ENCODE results near the gene DNAH2.

DNAH2 gene, protein sequence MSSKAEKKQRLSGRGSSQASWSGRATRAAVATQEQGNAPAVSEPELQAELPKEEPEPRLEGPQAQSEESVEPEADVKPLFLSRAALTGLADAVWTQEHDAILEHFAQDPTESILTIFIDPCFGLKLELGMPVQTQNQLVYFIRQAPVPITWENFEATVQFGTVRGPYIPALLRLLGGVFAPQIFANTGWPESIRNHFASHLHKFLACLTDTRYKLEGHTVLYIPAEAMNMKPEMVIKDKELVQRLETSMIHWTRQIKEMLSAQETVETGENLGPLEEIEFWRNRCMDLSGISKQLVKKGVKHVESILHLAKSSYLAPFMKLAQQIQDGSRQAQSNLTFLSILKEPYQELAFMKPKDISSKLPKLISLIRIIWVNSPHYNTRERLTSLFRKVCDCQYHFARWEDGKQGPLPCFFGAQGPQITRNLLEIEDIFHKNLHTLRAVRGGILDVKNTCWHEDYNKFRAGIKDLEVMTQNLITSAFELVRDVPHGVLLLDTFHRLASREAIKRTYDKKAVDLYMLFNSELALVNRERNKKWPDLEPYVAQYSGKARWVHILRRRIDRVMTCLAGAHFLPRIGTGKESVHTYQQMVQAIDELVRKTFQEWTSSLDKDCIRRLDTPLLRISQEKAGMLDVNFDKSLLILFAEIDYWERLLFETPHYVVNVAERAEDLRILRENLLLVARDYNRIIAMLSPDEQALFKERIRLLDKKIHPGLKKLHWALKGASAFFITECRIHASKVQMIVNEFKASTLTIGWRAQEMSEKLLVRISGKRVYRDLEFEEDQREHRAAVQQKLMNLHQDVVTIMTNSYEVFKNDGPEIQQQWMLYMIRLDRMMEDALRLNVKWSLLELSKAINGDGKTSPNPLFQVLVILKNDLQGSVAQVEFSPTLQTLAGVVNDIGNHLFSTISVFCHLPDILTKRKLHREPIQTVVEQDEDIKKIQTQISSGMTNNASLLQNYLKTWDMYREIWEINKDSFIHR (N-terminal part only)

DNA sequence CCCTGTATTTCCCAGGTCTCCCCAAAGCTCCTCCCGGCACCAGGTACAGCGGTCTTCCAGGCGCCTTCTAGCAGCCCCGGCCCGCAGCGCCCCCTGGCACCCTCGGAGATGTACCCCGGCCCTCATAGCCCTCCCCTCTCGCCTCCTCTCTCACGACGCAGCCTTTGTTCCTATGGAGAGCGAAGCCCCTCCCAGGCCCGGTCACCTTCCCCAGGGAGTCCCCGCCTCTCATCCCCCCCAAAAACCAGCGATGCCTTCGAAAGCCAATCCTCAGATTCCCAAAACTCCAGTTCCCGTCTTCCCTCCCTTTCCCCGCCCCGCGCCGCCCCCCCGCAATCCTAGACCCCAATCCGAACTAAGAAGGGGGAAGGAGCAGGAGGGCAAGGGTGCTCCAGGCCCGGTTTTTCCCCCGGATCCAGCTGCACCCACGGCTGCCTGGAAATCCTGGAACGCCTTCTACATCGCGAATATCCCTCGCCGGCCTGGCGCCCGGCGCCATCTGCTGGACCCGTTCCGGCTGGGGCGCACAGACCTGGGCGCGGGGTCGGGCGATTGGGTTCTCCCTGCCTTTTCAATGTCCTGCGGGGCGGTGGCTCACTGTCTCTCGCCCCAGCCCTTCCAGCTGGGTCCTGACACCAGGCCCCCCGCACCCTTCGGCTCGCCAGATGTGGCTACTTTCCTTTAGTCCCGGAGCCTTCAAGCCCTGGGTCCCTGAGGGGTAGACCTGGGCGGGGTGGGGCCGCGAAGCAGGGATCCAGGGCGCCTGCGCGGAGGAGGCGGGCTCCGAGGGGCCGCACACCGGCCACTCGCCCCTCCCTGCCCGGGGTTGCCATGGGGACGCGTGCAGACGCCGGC is at the start of gene DNAH2:
DNAH2 (plus strand) TSS at position 844 of the 855 bp plus-strand sequence. CDS start 1,991 bp downstream, outside the sequence.
- peak; percentile 81 for DNase-seq (ENCODE audit: low read depth, low spot score)

- no peak for DNase-seq (ENCODE audit: low read depth, low spot score)
Observed at GRCh38 chr17:7668482-7668881, 49.1 kb upstream of the DNAH2 start.

- no peak for DNase-seq (ENCODE audit: low read depth, low spot score)
Observed at GRCh38 chr17:7673239-7673638, 44.3 kb upstream of the DNAH2 start.

DNA sequence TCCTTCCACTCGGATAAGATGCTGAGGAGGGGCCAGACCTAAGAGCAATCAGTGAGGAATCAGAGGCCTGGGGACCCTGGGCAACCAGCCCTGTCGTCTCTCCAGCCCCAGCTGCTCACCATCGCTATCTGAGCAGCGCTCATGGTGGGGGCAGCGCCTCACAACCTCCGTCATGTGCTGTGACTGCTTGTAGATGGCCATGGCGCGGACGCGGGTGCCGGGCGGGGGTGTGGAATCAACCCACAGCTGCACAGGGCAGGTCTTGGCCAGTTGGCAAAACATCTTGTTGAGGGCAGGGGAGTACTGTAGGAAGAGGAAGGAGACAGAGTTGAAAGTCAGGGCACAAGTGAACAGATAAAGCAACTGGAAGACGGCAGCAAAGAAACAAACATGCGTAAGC is 42.6 kb upstream of the DNAH2 start:
- no peak for DNase-seq (ENCODE audit: low read depth, low spot score)

DNA sequence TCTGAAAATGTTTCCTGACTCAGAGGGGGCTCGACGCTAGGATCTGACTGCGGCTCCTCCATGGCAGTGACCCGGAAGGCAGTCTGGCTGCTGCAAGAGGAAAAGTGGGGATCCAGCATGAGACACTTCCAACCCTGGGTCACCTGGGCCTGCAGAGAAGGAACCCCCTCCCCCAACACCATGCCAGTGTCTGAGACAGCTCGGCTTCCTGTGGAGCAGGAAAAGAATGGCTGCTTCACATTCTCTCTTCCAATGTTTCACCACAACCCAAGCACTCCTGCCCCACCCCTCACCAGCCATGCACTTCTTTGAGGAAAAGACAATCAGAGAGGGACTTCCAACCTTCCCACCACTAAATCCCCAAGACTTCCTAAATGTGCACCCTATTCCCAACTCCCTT is 41.0 kb upstream of the DNAH2 start:
- DNase-seq (ENCODE audit: low read depth, low spot score): no peak

GRCh38 chr17:7677388-7678067 is 40.0 kb upstream of the DNAH2 start:
- no peak for DNase-seq (ENCODE audit: low read depth, low spot score)

GRCh38 chr17:7684851-7685532 is 32.6 kb upstream of the DNAH2 start:
- DNase-seq (ENCODE audit: low read depth, low spot score): no peak

DNA sequence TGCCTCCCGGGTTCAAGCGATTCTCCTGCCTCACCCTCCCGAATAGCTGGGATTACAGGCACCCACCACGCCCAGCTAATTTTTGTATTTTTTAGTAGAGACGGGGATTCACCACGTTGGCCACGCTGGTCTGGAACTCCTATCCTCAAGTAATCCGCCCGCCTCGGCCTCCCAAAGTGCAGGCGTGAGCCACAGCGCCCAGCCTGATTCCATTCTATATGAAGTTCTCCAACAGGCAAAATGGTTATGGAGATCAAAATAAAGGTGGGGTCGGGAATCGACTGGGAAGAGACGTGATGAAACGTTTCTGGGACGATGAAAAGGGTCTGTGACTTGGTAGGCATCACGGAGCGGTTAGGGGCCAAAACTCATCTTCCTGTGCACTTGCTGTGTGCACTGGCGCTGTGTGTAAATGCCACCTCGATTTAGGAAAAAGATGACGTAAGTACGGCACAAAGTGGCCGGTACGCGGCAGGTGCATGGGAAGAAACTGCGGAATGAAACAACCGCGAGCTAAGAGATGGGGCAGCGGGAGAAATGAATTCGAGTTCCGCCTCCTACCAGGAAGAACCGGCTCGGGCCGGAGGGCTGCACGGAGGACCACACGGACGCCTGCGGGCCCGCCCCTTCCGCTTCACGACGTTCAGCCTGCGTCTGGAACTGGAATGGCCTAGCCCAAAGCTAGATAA is 31.9 kb upstream of the DNAH2 start:
- DNase-seq (ENCODE audit: low read depth, low spot score): no peak

- DNase-seq (ENCODE audit: low read depth, low spot score): peak; percentile 78
Observed at GRCh38 chr17:7686222-7687071, 31.1 kb upstream of the DNAH2 start.

- DNase-seq (ENCODE audit: low read depth, low spot score): peak; percentile 63
Observed at GRCh38 chr17:7687072-7687907, 30.3 kb upstream of the DNAH2 start, which contains the start of gene TP53. Gene TP53 (minus strand): TSS chr17:7687490. CDS start chr17:7676594, 10,896 bp downstream.

DNA sequence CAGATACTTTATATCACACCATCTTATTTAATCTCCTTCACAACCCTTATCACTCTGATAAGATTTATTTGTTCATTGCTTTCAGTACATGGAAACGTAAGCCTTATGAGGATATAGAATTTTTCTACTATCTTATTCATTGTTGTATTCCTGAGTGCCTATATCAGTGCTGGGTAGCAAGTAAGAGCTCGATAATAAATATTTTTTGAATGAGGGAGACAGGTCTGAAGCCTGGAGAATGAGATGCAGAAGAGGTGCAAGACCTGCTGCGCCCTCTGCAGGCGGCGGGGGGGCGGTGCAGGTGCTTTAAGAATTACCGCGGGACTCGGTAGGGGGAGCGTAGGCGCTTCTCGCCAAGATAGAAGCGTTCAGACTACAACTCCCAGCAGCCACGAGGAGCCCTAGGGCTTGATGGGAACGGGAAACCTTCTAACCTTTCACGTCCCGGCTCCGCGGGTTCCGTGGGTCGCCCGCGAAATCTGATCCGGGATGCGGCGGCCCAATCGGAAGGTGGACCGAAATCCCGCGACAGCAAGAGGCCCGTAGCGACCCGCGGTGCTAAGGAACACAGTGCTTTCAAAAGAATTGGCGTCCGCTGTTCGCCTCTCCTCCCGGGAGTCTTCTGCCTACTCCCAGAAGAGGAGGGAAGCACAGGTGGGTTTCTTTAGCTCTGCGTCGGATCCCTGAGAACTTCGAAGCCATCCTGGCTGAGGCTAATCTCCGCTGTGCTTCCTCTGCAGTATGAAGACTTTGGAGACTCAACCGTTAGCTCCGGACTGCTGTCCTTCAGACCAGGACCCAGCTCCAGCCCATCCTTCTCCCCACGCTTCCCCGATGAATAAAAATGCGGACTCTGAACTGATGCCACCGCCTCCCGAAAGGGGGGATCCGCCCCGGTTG is 29.4 kb upstream of the DNAH2 start, which contains the start of gene WRAP53:
WRAP53 (plus strand) TSS at position 570 of the 900 bp plus-strand sequence; CDS start at position 742, 172 bp downstream.
- DNase-seq (ENCODE audit: low read depth, low spot score): peak; percentile 98

DNA sequence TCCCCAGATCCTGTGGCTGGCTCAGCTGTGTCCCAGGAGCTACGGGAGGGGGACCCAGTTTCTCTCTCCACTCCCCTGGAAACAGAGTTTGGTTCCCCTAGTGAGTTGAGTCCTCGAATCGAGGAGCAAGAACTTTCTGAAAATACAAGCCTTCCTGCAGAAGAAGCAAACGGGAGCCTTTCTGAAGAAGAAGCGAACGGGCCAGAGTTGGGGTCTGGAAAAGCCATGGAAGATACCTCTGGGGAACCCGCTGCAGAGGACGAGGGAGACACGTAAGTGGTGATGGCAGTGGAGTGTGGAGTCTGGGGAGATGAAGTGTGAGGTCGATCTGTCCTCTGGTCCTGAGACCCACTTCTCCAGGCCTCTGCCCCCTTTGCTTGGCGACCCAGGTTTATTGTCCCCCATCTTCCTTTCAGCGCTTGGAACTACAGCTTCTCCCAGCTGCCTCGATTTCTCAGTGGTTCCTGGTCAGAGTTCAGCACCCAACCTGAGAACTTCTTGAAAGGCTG is 28.7 kb upstream of the DNAH2 start:
- DNase-seq (ENCODE audit: low read depth, low spot score): no peak

GRCh38 chr17:7695586-7695985 is 22.0 kb upstream of the DNAH2 start:
- DNase-seq (ENCODE audit: low read depth, low spot score): no peak

GRCh38 chr17:7697828-7698588 is 19.5 kb upstream of the DNAH2 start:
- no peak for DNase-seq (ENCODE audit: low read depth, low spot score)

DNA sequence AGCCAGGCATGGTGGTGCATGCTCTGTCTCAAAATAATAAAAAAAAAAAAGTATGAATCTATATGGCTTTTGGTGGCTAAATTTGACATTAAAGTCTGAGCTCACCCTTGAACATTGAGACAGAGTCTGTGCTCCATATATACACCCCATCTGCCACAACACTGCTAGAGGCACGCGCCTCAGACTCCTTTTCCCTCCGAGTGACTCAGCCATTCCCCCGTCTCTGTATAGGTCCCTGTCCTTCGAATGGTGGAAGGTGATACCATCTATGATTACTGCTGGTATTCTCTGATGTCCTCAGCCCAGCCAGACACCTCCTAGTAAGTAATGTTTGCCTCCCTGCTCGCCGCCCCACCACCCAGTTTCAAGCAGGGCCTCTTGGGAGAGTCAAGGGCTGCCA is 17.0 kb upstream of the DNAH2 start:
- DNase-seq (ENCODE audit: low read depth, low spot score): no peak

GRCh38 chr17:7701681-7702080 is 15.9 kb upstream of the DNAH2 start:
- no peak for DNase-seq (ENCODE audit: low read depth, low spot score)
